K562 (cell line): ENCODE measurements around the gene EBF4. TPM values are rescaled to one million over a fixed set of nuclear protein-coding genes. Genes with fewer than 3 reads are reported as not detected.

ENCODE experiments used
- HEY1 ChIP-seq: fragments of 250-450 bp; sonication (Bioruptor Pico); IDR thresholded peaks from 2 replicates; pipeline ENCODE4 v1.5.0; 2020; ENCODE audit warnings: mild to moderate bottlenecking, moderate library complexity, borderline replicate concordance
- POLR2G ChIP-seq: fragments of 200-400 bp; formaldehyde crosslinking; IDR thresholded peaks from 2 replicates; pipeline ENCODE4 v1.6.1; 2017; ENCODE audit warnings: low read depth, mild to moderate bottlenecking, antibody characterized with exemption, low read length, moderate library complexity
- SAFB ChIP-seq: fragments of 200-400 bp; formaldehyde crosslinking; IDR thresholded peaks from 2 replicates; pipeline ENCODE4 v1.6.1; 2017; ENCODE audit warnings: low read depth, low read length, borderline replicate concordance
- ZNF174 ChIP-seq: fragments of 250-450 bp; sonication (Bioruptor Pico); IDR thresholded peaks from 2 replicates; pipeline ENCODE4 v1.4.0; 2020; ENCODE audit warnings: mild to moderate bottlenecking
- ZNF316 ChIP-seq: fragments of 450-650 bp; IDR thresholded peaks from 2 replicates; pipeline ENCODE4 v1.6.1; 2016
- ZNF77 ChIP-seq: fragments of 250-450 bp; sonication (Bioruptor Pico); IDR thresholded peaks from 2 replicates; pipeline ENCODE4 v1.5.0; 2020
- polyA plus RNA-seq, 8 experiments: library from polyadenylated mRNA; depleted of rRNA in 4 of 8; stranded (reverse) in 5 of 8; unstranded in 3 of 8; fragments of >200 nt; fragmentation: Nextera tagmentation in 2 of 8; fragmentation: Illumina TruSeq in 1 of 8; extraction: Ambion mirVana in 2 of 8; extraction: Trizol in 1 of 8; gene quantifications; 2 replicates each; pipeline versions ENCODE4 v1.2.1 to v1.2.3, GENCODE V29; 2011 to 2014; ENCODE audit warnings: inconsistent platforms in 1 of 8, missing spikeins in 1 of 8
- total RNA-seq, 7 experiments: library from RNA; depleted of rRNA in 6 of 7; stranded (reverse); fragments of >200 nt in 6 of 7; fragmentation: Illumina TruSeq in 2 of 7; extraction: Trizol in 2 of 7; gene quantifications; 2 replicates each; pipeline versions ENCODE4 v1.2.1 to v1.2.3, GENCODE V29; 2011 to 2021; ENCODE audit warnings: low replicate concordance in 1 of 7
- TF ChIP-seq, protein P1 (sequence below), 2 experiments: fragments of 450-650 bp; IDR thresholded peaks; 2 replicates each; pipeline ENCODE4 v1.6.1; 2016; ENCODE audit warnings: mild to moderate bottlenecking in 2 of 2, borderline replicate concordance in 1 of 2, low read depth in 1 of 2, moderate library complexity in 1 of 2
- TF ChIP-seq, protein P2 (sequence below): sonication (generic); formaldehyde crosslinking; IDR thresholded peaks from 2 replicates; pipeline ENCODE4 v1.8.1; 2023; ENCODE audit warnings: mild to moderate bottlenecking, missing genetic modification reagents
- TF ChIP-seq, protein P3 (sequence below): sonication (generic); formaldehyde crosslinking; IDR thresholded peaks from 2 replicates; pipeline ENCODE4 v1.8.0; 2022; ENCODE audit warnings: mild to moderate bottlenecking, missing genetic modification reagents
- TF ChIP-seq, protein P4 (sequence below), 2 experiments: fragments of 250-450 bp in 1 of 2; fragments of 450-650 bp in 1 of 2; sonication (Bioruptor Pico) in 1 of 2; IDR thresholded peaks; 2 replicates each; pipeline versions ENCODE4 v1.6.1 to v1.8.0; 2016 to 2021; ENCODE audit warnings: mild to moderate bottlenecking in 2 of 2, moderate library complexity in 2 of 2, missing compliant biosample characterization in 1 of 2, missing genetic modification characterization in 1 of 2
- TF ChIP-seq, protein P5 (sequence below): fragments of 250-450 bp; sonication (Bioruptor Pico); IDR thresholded peaks from 2 replicates; pipeline ENCODE4 v1.8.0; 2022; ENCODE audit warnings: inconsistent platforms, mild to moderate bottlenecking, moderate library complexity, borderline replicate concordance

The EBF4 gene
- total and polyA plus RNA-seq, 9 of the 15 experiments (the other 6 are each of a cell fraction or from before 2014, with no cell fraction given) = 0.09 TPM; not detected in 8

DNA sequence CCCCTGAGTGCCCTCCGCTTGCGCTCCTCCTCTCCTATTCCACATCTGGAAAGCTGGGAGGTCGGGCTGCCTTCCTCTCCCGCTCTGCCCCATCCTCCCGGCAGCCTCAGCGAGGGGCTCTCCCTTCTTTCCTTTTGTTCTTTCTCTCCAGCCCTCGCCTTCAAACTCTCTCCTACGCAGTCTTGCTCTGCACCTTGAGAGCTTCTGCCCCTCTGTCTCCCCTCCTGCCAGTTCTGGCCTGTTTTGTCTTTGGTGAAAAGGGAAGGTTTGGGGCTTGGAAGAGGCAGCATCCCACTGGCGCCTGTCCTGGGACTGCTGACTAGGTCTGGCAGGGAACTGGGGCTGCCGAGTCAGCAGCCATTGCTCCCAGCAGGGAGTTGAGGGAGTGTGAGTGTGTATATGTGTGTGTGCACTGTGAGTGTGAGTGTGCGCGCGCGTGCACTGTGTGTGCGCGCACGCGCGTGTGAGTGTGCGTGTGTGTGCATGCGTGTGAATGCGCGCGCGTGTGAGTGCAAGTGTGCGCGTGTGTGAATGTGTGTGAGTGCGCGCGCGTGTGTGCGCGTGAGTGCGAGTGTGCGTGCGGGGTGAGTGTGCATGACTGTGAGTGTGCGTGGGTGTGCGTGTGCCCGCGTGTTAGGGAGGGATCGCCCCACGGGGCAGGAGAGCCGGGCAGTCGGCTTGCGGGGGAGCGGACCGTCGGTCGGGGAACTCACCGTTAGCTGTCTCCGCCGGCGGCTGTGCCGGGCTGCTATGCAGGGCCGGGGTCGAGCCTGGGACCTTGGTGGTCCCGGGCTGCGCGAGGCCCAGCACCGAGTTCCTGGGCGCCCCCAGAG is 107.3 kb downstream of the EBF4 start (continued):
- TF ChIP-seq ZNF174 (CRISPR knock-in tag) = no peak
- TF ChIP-seq, protein P1, sequence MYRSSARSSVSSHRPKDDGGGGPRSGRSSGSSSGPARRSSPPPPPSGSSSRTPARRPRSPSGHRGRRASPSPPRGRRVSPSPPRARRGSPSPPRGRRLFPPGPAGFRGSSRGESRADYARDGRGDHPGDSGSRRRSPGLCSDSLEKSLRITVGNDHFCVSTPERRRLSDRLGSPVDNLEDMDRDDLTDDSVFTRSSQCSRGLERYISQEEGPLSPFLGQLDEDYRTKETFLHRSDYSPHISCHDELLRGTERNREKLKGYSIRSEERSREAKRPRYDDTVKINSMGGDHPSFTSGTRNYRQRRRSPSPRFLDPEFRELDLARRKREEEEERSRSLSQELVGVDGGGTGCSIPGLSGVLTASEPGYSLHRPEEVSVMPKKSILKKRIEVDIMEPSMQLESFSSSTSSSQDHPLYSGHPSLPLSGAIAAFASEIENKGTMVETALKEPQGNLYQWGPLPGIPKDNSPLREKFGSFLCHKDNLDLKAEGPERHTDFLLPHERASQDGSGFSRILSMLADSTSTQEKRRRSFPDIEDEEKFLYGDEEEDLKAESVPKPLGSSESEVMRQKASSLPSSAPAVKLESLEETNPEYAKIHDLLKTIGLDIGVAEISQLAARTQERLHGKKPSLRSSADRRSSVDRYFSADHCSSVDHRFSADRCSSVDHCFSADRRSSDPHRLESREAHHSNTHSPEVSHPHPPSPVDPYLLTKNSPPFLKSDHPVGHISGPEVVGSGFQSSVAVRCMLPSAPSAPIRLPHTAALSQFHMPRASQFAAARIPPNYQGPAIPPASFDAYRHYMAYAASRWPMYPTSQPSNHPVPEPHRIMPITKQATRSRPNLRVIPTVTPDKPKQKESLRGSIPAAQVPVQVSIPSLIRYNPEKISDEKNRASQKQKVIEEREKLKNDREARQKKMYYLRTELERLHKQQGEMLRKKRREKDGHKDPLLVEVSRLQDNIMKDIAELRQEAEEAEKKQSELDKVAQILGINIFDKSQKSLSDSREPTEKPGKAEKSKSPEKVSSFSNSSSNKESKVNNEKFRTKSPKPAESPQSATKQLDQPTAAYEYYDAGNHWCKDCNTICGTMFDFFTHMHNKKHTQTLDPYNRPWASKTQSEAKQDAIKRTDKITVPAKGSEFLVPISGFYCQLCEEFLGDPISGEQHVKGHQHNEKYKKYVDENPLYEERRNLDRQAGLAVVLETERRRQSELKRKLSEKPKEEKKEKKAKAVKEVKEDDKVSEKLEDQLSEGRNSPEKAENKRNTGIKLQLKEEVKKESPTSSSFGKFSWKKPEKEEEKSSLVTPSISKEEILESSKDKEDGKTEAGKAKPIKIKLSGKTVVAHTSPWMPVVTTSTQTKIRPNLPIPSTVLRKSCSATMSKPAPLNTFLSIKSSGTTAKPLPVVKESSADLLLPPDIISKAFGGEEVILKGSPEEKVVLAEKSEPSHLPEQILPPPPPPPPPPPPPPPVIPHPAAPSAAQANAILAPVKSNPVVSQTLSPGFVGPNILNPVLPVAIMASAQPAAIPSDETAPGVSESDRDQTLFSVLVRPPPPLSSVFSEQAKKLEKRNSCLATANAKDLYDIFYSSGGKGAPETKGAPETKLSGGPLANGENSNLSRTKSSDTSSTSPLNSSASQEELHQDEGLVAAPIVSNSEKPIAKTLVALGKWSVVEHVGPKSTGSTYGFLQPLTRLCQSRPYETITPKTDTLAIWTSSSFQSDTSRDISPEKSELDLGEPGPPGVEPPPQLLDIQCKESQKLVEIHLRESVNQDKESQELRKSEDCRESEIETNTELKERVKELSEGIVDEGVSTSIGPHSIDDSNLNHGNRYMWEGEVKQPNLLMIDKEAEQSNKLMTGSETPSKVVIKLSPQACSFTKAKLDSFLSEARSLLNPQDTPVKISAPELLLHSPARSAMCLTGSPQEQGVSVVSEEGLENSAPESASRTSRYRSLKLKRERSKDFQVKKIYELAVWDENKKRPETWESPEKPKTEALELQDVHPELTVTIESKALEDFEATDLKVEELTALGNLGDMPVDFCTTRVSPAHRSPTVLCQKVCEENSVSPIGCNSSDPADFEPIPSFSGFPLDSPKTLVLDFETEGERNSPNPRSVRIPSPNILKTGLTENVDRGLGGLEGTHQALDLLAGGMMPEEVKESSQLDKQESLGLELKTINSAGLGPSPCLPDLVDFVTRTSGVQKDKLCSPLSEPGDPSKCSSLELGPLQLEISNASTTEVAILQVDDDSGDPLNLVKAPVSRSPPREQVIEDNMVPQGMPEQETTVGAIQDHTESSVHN (IDR thresholded peaks at IDR 0.05; ENCODE audit: borderline replicate concordance in 1 of 2, low read depth in 1 of 2) = no peak
- no peak for TF ChIP-seq POLR2G
- TF ChIP-seq ZNF77 = no peak
- TF ChIP-seq, protein P2, sequence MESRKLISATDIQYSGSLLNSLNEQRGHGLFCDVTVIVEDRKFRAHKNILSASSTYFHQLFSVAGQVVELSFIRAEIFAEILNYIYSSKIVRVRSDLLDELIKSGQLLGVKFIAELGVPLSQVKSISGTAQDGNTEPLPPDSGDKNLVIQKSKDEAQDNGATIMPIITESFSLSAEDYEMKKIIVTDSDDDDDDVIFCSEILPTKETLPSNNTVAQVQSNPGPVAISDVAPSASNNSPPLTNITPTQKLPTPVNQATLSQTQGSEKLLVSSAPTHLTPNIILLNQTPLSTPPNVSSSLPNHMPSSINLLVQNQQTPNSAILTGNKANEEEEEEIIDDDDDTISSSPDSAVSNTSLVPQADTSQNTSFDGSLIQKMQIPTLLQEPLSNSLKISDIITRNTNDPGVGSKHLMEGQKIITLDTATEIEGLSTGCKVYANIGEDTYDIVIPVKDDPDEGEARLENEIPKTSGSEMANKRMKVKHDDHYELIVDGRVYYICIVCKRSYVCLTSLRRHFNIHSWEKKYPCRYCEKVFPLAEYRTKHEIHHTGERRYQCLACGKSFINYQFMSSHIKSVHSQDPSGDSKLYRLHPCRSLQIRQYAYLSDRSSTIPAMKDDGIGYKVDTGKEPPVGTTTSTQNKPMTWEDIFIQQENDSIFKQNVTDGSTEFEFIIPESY (CRISPR knock-in tag) = peak; percentile 82
- TF ChIP-seq HEY1 = no peak
- TF ChIP-seq, protein P3, sequence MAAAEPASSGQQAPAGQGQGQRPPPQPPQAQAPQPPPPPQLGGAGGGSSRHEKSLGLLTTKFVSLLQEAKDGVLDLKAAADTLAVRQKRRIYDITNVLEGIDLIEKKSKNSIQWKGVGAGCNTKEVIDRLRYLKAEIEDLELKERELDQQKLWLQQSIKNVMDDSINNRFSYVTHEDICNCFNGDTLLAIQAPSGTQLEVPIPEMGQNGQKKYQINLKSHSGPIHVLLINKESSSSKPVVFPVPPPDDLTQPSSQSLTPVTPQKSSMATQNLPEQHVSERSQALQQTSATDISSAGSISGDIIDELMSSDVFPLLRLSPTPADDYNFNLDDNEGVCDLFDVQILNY (CRISPR knock-in tag) = no peak
- TF ChIP-seq ZNF316 = 0 out of 2 replicates have a peak, but pooled peaks have one; percentile 2
- 0 out of 2 replicates have a peak, but pooled peaks have one; percentile 15 for TF ChIP-seq SAFB
- TF ChIP-seq, protein P4, sequence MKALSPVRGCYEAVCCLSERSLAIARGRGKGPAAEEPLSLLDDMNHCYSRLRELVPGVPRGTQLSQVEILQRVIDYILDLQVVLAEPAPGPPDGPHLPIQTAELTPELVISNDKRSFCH (CRISPR knock-in tag; IDR thresholded peaks at IDR 0.05) = no peak
- TF ChIP-seq, protein P4 (tag; IDR thresholded peaks at IDR 0.05) = 0 out of 2 replicates have a peak, but pooled peaks have one; percentile 21
- TF ChIP-seq, protein P5, sequence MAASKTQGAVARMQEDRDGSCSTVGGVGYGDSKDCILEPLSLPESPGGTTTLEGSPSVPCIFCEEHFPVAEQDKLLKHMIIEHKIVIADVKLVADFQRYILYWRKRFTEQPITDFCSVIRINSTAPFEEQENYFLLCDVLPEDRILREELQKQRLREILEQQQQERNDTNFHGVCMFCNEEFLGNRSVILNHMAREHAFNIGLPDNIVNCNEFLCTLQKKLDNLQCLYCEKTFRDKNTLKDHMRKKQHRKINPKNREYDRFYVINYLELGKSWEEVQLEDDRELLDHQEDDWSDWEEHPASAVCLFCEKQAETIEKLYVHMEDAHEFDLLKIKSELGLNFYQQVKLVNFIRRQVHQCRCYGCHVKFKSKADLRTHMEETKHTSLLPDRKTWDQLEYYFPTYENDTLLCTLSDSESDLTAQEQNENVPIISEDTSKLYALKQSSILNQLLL (CRISPR knock-in tag) = no peak
